Skeletal muscle cell (primary cell): ENCODE data around the gene MINDY4.
A peak's percentile ranks its signal among the peaks of the same experiment; 100 is the strongest.

Experiments used
- DNase-seq: peaks from one replicate; pipeline ENCODE4 v3.0.0-alpha.2; 2010; ENCODE audit warnings: low read depth
- H3K4me3 ChIP-seq: 2 replicates; pipeline ENCODE4 v1.5.1; 2011; ENCODE audit warnings: low read depth, mild to moderate bottlenecking, control low read depth, low read length, moderate library complexity

The MINDY4 gene

GRCh38 chr7:30771174-30771879 is at the start of gene MINDY4:
Gene MINDY4, plus strand, starts transcription at chr7:30771417. Its CDS starts 77 bp downstream, at chr7:30771494.
- peak; percentile 42 for DNase-seq
- H3K4me3 ChIP-seq = peak within 1 kb of the TSS; percentile 81

GRCh38 chr7:30722187-30722586 is 49.0 kb upstream of the MINDY4 start:
- no peak for DNase-seq
- H3K4me3 ChIP-seq = no peak overlapping the region

- no peak for DNase-seq
- H3K4me3 ChIP-seq = no peak overlapping the region
Observed at GRCh38 chr7:30722671-30723070, 48.5 kb upstream of the MINDY4 start.

GRCh38 chr7:30723776-30724175 is 47.4 kb upstream of the MINDY4 start:
- no peak for DNase-seq
- H3K4me3 ChIP-seq = no peak overlapping the region

- DNase-seq = no peak
- H3K4me3 ChIP-seq = no peak overlapping the region
Observed at GRCh38 chr7:30726296-30727006, 44.8 kb upstream of the MINDY4 start.

GRCh38 chr7:30727061-30727945 is 43.9 kb upstream of the MINDY4 start:
- no peak for DNase-seq

GRCh38 chr7:30728591-30729100 is 42.6 kb upstream of the MINDY4 start:
- H3K4me3 ChIP-seq = no peak overlapping the region
- no peak for DNase-seq

More at GRCh38 chr7:30727061-30727945, 43.9 kb upstream of the MINDY4 start:
- no peak overlapping the region for H3K4me3 ChIP-seq

- no peak overlapping the region for H3K4me3 ChIP-seq
- DNase-seq = no peak
Observed at GRCh38 chr7:30729642-30730041, 41.6 kb upstream of the MINDY4 start.

- DNase-seq = no peak
- H3K4me3 ChIP-seq = no peak overlapping the region
Observed at GRCh38 chr7:30730097-30730496, 41.1 kb upstream of the MINDY4 start.

GRCh38 chr7:30730996-30731395 is 40.2 kb upstream of the MINDY4 start:
- no peak overlapping the region for H3K4me3 ChIP-seq
- no peak for DNase-seq

GRCh38 chr7:30731581-30731980 is 39.6 kb upstream of the MINDY4 start:
- DNase-seq = no peak
- H3K4me3 ChIP-seq = no peak overlapping the region

- no peak for DNase-seq
- H3K4me3 ChIP-seq = no peak overlapping the region
Observed at GRCh38 chr7:30732606-30733005, 38.6 kb upstream of the MINDY4 start.

GRCh38 chr7:30733216-30733615 is 38.0 kb upstream of the MINDY4 start:
- no peak overlapping the region for H3K4me3 ChIP-seq
- no peak for DNase-seq

GRCh38 chr7:30733691-30734090 is 37.5 kb upstream of the MINDY4 start:
- H3K4me3 ChIP-seq = no peak overlapping the region
- no peak for DNase-seq

- no peak overlapping the region for H3K4me3 ChIP-seq
- DNase-seq = no peak
Observed at GRCh38 chr7:30734497-30734896, 36.7 kb upstream of the MINDY4 start.

- H3K4me3 ChIP-seq = no peak overlapping the region
- no peak for DNase-seq
Observed at GRCh38 chr7:30735631-30736030, 35.6 kb upstream of the MINDY4 start.

- no peak overlapping the region for H3K4me3 ChIP-seq
- DNase-seq = no peak
Observed at GRCh38 chr7:30736291-30736690, 34.9 kb upstream of the MINDY4 start.

- no peak for DNase-seq
- H3K4me3 ChIP-seq = no peak overlapping the region
Observed at GRCh38 chr7:30738026-30738915, 32.9 kb upstream of the MINDY4 start.

- H3K4me3 ChIP-seq = no peak overlapping the region
- no peak for DNase-seq
Observed at GRCh38 chr7:30739691-30740090, 31.5 kb upstream of the MINDY4 start.
